ENCODE results near the gene SLC22A31. TPM values are rescaled to one million over a fixed set of nuclear protein-coding genes. Genes with fewer than 3 reads are reported as not detected.

SLC22A31 gene
- total and polyA plus RNA-seq, 9 of the 15 experiments (the other 6 are each of a cell fraction or from before 2014, with no cell fraction given), result 0.29 to 2.2 (median 0.47) TPM; not detected in 3

- ChIA-PET POLR2A (interaction anchor here (0.5 to 1.1 kb wide), 7 partner anchors 11 to 716 kb away, joined by 3 to 4 read pairs (median 3); no protein-coding TSS in a partner anchor), CTCF (ENCODE audit: low intra/inter-chr PET ratio) (interaction anchor here (0.6 to 1.0 kb wide), 5 partner anchors 46 to 425 kb away, joined by 3 to 5 read pairs (median 3); partner anchors contain the start of gene APRT)
- peak; percentile 1; the same call in 2 of the 3 replicates for ATAC-seq
- H3K79me2 ChIP-seq (ENCODE audit: control insufficient read depth, insufficient read depth, low read length), result no peaks in the 10 kb centered on the region
- FAIRE-seq, result no peak
- peaks cover 0 to 18% of the 10 kb centered on the region in 2 experiments; a peak in 2 of 5 replicates for H3K27me3 ChIP-seq (ENCODE audit: control insufficient read depth in 2 of 2, insufficient read depth in 2 of 2, low read length in 2 of 2)
- H3K36me3 ChIP-seq (ENCODE audit: control insufficient read depth, insufficient read depth, low read length), result no peaks in the 10 kb centered on the region
- WGBS (ENCODE audit: insufficient coverage, low coverage, missing lambda C conversion rate), result 8% methylated on average over 32 of the region's 34 CpGs
- no peak overlapping the region for H3K27ac ChIP-seq (ENCODE audit: extremely low read depth, low read depth, low read length)
- peaks cover 3% of the 10 kb centered on the region; the same call in 1 of the 2 replicates for H4K20me1 ChIP-seq (replicated peaks; ENCODE audit: control insufficient read depth, insufficient read depth, low read length)
- no TSS peak for BruUV-seq (replicated peaks)
- no peaks in the 10 kb centered on the region for H3K9me1 ChIP-seq (ENCODE audit: control insufficient read depth, insufficient read depth, low read length)
- peaks cover 18 to 93% of the 10 kb centered on the region in 2 experiments for H3K4me1 ChIP-seq (replicated peaks in 1 of 2; ENCODE audit: control insufficient read depth in 2 of 2, insufficient read depth in 2 of 2, low read length in 2 of 2)
- peak overlapping the region; percentile 12 for H3K4me3 ChIP-seq
- H2AFZ ChIP-seq (ENCODE audit: low read depth, low read length), result peak overlapping the region; percentile 77
- H3K4me2 ChIP-seq (ENCODE audit: insufficient read depth, low read length), result peak overlapping the region; percentile 66
- peak in 3 of 4 experiments; percentile 41 to 50 (median 47) for DNase-seq (ENCODE audit: extremely low read depth in 1 of 4, low spot score in 3 of 4)
- intact Hi-C loops (cut with micrococcal nuclease) (loop anchor here (1.0 to 2.0 kb wide), 3 partner anchors 31 to 358 kb away; partner anchors contain the start of gene ZNF778), in situ Hi-C loops (cut with MboI) (no loop called here)
- H3K9ac ChIP-seq (ENCODE audit: insufficient read depth in 1 of 2, low read depth in 2 of 2, low read length in 2 of 2), result peak overlapping the region in 1 of 2 experiments; percentile 53; a peak in 2 of 4 replicates
- no peaks in the 10 kb centered on the region for H3K9me3 ChIP-seq (replicated peaks; ENCODE audit: control insufficient read depth, insufficient read depth, low read depth, low read length)
- TF ChIP-seq FOXM1 (IDR thresholded peaks at IDR 0.05; ENCODE audit: low read depth) (no peak), FOXM1 (CRISPR knock-in tag; IDR thresholded peaks at IDR 0.05; ENCODE audit: low read depth) (no peak), ADNP (tag; IDR thresholded peaks at IDR 0.05) (no peak), CC2D1A (IDR thresholded peaks at IDR 0.05) (0 out of 2 replicates have a peak, but pooled peaks have one; percentile 12), THRAP3 (IDR thresholded peaks at IDR 0.05; ENCODE audit: borderline replicate concordance) (no peak), HIVEP1 (CRISPR knock-in tag; IDR thresholded peaks at IDR 0.05) (no peak), ZSCAN32 (CRISPR knock-in tag; IDR thresholded peaks at IDR 0.05) (no peak), SMAD1 (IDR thresholded peaks at IDR 0.05; ENCODE audit: low read depth, low read length, partially characterized antibody) (no peak), KLF13 (tag; IDR thresholded peaks at IDR 0.05; ENCODE audit: borderline replicate concordance, low read depth) (no peak; the same call in 1 of the 2 replicates), GTF2A2 (tag; IDR thresholded peaks at IDR 0.05) (no peak), ZNF217 (CRISPR knock-in tag; IDR thresholded peaks at IDR 0.05) (no peak)
- TF ChIP-seq, protein P1, sequence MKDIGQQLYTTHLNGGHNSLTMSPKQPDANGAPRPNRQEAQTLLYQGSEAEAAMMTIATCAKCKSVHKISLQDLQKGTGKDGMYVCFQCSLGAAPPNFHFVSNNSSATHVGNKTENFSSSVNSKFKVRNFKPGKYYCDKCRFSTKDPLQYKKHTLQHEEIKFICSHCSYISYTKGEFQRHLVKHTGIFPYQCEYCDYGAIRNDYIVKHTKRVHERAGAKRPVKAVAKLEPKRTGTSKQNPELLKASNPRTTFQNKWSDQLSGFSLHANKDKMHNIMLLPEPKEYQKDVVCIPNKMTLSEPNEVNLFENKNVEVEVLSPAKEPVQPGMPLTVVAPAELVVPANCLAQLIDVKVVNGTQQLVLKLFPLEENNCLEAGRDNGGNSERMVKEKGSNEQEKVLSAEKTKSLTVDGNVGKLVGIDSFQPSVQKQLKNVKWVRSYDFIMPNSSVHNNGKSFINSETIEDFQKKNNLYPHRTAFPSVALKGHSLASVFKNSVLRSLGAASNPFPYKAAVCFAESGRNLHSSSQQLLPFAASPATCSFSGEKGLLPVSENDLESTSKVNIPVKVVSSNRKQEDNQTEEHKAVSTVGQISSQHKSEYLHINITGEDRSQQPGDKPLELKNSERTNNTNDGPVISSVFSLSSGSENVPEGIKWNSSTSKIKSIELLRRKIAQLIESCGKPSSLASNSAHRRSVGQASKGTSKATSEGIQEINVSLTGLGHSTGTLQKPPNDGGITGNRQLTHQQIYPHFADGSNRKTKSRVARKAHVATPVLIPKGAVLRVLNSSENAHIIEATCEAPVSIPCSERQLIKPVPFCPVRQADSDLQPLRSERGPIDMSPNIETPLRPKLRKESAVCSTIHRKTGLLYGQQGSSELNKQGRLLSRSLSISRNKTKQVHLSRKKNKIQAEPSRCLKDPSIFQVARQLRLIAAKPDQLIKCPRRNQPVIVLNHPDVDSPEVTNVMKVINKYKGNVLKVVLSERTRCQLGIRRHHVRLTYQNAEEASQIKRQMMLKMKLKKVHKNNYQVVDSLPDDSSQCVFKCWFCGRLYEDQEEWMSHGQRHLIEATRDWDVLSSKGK (CRISPR knock-in tag; IDR thresholded peaks at IDR 0.05), result no peak
- TF ChIP-seq, protein P2, sequence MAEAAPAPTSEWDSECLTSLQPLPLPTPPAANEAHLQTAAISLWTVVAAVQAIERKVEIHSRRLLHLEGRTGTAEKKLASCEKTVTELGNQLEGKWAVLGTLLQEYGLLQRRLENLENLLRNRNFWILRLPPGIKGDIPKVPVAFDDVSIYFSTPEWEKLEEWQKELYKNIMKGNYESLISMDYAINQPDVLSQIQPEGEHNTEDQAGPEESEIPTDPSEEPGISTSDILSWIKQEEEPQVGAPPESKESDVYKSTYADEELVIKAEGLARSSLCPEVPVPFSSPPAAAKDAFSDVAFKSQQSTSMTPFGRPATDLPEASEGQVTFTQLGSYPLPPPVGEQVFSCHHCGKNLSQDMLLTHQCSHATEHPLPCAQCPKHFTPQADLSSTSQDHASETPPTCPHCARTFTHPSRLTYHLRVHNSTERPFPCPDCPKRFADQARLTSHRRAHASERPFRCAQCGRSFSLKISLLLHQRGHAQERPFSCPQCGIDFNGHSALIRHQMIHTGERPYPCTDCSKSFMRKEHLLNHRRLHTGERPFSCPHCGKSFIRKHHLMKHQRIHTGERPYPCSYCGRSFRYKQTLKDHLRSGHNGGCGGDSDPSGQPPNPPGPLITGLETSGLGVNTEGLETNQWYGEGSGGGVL (CRISPR knock-in tag; IDR thresholded peaks at IDR 0.05), result no peak
- TF ChIP-seq, protein P3, sequence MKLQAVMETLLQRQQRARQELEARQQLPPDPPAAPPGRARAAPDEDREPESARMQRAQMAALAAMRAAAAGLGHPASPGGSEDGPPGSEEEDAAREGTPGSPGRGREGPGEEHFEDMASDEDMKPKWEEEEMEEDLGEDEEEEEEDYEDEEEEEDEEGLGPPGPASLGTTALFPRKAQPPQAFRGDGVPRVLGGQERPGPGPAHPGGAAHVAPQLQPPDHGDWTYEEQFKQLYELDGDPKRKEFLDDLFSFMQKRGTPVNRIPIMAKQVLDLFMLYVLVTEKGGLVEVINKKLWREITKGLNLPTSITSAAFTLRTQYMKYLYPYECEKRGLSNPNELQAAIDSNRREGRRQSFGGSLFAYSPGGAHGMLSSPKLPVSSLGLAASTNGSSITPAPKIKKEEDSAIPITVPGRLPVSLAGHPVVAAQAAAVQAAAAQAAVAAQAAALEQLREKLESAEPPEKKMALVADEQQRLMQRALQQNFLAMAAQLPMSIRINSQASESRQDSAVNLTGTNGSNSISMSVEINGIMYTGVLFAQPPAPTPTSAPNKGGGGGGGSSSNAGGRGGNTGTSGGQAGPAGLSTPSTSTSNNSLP (IDR thresholded peaks at IDR 0.05; ENCODE audit: borderline replicate concordance, low read depth, low read length), result no peak
Measured at GRCh38 chr16:89170346-89171215, 29.8 kb downstream of the SLC22A31 start.
